C4-2B (cell line): Measurements from ENCODE around the gene RBM6.

Experiments
- ZFX ChIP-seq: fragments of 450-650 bp; IDR thresholded peaks from 2 replicates; pipeline ENCODE4 v1.6.1; 2017
- TF ChIP-seq, protein P1 (sequence below): fragments of 450-650 bp; conservative IDR thresholded peaks from 2 replicates; pipeline ENCODE4 v1.5.1; 2017; ENCODE audit warnings: mild to moderate bottlenecking

GRCh38 chr3:49911611-49912010, 28.3 kb upstream of the RBM6 start:
- TF ChIP-seq, protein P1, sequence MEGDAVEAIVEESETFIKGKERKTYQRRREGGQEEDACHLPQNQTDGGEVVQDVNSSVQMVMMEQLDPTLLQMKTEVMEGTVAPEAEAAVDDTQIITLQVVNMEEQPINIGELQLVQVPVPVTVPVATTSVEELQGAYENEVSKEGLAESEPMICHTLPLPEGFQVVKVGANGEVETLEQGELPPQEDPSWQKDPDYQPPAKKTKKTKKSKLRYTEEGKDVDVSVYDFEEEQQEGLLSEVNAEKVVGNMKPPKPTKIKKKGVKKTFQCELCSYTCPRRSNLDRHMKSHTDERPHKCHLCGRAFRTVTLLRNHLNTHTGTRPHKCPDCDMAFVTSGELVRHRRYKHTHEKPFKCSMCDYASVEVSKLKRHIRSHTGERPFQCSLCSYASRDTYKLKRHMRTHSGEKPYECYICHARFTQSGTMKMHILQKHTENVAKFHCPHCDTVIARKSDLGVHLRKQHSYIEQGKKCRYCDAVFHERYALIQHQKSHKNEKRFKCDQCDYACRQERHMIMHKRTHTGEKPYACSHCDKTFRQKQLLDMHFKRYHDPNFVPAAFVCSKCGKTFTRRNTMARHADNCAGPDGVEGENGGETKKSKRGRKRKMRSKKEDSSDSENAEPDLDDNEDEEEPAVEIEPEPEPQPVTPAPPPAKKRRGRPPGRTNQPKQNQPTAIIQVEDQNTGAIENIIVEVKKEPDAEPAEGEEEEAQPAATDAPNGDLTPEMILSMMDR: no peak
- TF ChIP-seq ZFX: no peak
